Measurements from ENCODE around the gene SPATA32.

The SPATA32 gene

GRCh38 chr17:45230410-45230786 is 31.5 kb downstream of the SPATA32 start:
- DNase-seq, result no peak

GRCh38 chr17:45229681-45230409 is 32.0 kb downstream of the SPATA32 start:
- DNase-seq, result no peak

GRCh38 chr17:45228763-45229539 is 32.9 kb downstream of the SPATA32 start:
- DNase-seq, result peak in 37 of 58 donors; percentile 18 to 65 (median 39)

GRCh38 chr17:45227926-45228762 is 33.8 kb downstream of the SPATA32 start:
- no peak for DNase-seq

- no peak for DNase-seq
These were observed 34.6 kb downstream of the SPATA32 start for GRCh38 chr17:45227101-45227925.

GRCh38 chr17:45226576-45226975 is 35.3 kb downstream of the SPATA32 start:
- no peak for DNase-seq

- DNase-seq, result peak in 26 of 58 donors; percentile 19 to 55 (median 40)
These were observed 35.8 kb downstream of the SPATA32 start for GRCh38 chr17:45225964-45226530.

GRCh38 chr17:45225051-45225700 is 36.7 kb downstream of the SPATA32 start:
- no peak for DNase-seq

- peak in 2 of 58 donors; percentile 21 to 37 for DNase-seq
These were observed 37.2 kb downstream of the SPATA32 start for GRCh38 chr17:45224671-45225050.

- no peak for DNase-seq
These were observed 38.1 kb downstream of the SPATA32 start for GRCh38 chr17:45223539-45224528.

- DNase-seq, result no peak
These were observed 38.8 kb downstream of the SPATA32 start for GRCh38 chr17:45222996-45223538.

GRCh38 chr17:45222289-45222995 is 39.5 kb downstream of the SPATA32 start:
- DNase-seq, result no peak

- DNase-seq, result no peak
These were observed 39.9 kb downstream of the SPATA32 start for GRCh38 chr17:45222014-45222288.

GRCh38 chr17:45221081-45222013 is 40.5 kb downstream of the SPATA32 start, which contains the start of gene FMNL1:
TSS of gene FMNL1 (plus strand) at chr17:45221885. CDS start at chr17:45222125, 240 bp downstream.
- DNase-seq, result peak in 3 of 58 donors; percentile 18 to 45 (median 22)

- DNase-seq, result no peak
These were observed 41.8 kb downstream of the SPATA32 start for GRCh38 chr17:45220079-45220478.

GRCh38 chr17:45218895-45219661 is 42.8 kb downstream of the SPATA32 start:
- peak in 55 of 58 donors; percentile 29 to 97 (median 66) for DNase-seq
